Nucleus accumbens (tissue), 56 donors: ENCODE results near the gene DNAJC17.

Source experiments
- DNase-seq, 56 donors: peaks; one replicate each; lab custom pipeline; 2025; lab: John Stamatoyannopoulos, UW

Gene DNAJC17

DNA sequence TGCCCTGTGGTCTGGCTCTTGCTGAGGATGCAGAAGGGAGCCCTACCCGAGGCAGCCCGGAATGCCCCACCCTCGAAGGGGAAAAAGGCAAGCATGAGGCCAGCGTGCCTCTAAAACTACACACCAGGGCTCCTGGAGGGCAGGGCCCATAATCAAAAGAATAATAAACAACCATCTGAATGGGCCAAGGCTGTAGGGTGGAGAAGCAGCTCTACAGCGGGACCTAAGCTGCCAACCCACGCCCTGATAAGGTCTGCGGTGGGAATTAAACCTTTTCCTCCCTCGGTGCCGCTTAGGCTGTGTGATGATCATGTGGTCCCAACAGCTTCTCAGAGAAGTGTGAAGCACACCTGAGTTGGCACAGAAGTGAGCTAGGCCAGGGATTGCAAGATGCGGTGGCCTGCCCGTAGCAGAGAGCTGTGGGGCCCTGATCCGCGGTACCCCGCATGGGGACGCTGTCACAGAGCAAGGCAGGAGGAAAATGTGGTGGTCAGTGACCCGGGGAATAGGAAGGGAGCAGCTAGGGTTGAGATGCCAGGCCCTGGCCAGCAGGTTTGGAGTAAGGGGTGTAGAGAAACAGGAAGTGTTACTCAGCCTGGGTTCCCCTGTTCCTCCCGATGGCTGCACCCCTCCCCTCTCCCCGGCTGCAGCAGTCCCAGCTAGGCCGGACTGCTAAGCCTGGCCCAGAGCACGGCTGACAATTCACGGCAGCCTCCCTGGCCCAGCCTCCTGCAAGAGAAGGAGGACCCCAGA, 38.6 kb downstream of the DNAJC17 start:
- no peak for DNase-seq

DNA sequence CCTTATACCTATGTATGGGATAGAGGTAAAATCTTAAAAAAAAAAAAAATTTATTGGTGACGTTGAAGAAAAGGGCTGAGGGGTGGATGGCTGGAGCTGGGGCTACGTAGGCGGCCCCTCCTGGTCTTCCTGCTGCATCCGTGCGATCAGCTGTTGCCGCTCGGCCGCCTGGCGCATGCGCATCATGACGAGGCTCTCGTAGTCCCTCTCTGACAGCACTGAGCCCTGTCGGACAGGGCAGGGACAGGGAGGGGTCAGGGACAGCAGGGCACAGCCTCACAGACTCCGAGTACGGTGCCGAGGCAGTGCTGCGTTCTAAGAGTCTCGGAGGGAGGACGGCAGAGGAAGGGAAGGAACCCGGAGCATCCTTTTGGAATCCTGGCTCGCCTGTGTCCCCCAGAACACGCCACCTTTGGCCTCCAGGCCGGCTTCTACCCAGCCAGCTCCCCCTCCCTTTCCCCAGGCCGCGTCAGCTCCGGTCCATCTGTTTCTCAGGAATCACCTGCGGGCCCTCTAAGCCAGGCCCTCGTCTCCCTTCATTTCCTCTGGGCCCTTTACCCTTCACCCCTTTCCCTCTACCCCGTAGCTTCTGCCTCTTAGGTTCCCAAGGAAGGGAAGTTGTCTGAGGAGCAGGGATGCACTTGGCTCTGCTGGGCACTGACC, 39.3 kb downstream of the DNAJC17 start:
- no peak for DNase-seq

DNA sequence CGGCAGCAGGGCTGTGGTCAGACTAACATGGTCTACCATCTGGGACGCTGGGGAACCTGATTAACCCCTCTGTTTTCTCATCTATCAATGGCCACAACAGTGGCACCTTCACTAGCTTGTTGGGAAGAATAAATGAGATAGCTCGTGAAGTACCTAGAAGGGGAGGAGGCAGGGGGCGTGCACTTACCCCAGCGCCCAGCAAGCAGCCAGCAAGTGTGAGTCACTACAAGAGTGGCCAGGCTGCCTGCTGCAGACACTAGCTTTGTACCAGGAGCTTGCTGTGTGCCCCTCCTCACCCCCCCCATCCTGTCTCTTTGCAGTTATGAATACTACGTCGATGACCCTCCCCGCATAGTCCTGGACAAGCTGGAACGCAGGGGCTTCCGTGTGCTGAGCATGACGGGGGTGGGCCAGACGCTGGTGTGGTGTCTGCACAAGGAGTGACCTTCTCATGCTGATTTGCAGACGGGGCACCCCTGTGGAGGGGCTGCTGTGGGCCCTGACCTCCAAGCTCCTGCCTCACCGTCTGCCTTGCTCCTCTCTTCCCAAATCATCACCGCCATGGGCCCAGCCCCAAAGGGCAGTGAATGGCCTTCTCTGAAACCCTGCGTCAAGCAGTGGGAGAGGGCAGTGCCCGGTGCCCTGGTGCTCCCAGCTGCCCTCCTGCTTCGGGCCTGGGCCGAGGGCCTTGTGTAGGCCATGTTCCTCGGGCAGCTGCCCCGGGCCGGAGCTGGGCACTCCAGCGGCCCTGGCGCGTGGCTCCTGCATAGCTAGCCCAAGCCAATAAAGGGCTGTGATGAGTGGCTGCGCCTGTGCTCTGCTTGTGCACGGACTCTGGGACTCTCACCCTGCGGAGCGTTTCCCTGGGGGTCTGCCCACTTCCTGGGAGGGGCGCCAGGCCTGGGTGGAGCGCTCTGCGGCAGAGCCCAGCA, 40.1 kb downstream of the DNAJC17 start:
- no peak for DNase-seq

DNA sequence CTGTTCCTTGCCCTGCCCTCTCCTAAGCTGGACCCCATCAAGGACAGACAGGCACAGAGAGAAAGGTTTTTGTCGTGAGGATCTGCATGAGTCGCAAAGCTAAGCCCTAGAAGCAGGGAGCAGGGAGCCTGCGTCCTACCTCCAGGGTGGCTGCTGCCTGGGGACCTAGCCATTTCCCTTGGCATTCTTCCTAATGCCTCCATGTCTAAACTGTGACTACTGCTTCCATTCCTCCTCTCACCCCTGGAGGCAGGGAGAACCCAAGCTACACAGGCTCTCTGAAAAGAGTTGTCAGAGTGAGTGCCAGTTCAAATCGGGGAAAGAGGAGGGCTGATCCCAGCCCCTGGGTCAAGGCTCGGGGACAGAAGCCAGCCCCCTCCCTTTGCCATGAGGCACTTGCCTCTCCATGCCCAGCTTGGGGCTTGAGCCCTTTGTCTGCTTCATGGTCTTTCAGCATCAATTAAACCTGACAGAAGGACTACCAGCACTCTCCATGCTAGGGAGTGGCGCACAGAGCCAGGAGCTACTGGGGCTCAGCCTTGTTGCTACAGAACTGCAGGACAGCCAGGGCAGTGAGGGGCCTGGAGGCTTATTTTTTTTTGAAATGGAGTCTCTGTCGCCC, 41.0 kb downstream of the DNAJC17 start:
- DNase-seq, result no peak

DNA sequence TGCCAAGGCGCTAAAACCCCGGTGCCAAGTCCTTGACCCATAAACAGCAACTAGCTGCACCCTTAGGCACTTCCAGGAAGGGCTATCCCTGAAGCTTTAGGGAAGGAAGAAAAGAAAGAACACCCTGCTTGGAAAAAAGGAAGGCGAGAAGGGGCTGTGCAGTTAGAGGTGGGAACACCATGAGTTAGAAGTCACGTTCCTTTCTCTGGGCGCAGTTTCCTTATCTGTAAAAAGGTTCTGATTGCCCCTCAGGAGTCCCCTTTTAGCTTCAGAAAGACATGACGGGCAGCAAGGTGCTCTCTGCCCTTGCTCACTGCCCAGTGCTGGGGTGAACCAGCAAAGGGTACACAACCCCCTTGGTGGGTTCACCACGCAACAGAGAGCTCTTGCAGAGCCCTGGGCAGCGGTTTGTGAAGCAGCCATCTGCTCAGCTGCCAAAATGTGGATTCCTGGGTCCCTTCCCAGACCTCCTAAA, 42.6 kb downstream of the DNAJC17 start:
- no peak for DNase-seq

DNA sequence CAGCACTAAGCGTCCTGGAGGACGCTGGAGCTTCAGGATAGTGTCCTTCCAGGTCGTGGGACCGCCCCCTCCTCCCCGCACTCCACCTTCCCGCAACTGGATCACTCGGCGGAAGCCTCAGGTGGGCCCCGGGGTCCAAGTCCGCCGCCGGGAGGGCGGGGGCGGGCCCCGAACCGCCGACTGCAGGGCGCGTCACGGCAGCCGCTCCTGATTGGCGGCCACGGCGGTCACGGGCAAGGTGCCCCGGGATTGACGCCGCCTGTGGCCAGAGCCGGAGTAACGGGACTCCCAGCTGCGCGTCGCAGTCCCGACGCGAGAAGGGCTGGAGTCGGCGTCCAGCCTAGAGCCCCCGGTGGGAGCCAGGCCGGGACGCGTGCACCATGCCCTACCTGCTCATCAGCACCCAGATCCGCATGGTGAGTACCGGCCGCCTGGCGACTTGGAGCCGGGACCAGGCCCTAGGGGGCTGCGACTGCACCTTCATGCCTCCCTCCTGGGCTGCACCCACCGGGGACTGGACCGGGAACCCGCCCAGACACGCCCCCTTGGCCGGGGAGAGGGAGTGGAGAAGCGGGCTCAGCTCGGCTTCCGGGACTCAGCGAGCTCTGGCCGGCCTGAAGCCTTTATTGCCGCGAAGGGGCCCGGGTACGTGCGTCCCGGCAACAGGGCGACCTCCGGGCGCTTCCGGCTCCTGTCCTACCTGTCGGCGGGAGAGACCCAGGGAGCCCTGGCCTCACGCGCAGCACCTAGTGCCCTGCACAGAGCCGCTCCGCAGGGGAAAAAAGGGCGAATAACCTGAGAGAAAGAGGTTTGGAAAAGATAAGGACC, 43.3 kb downstream of the DNAJC17 start, which contains the start of gene GCHFR:
Gene GCHFR (plus strand): TSS at position 268 of the 828 bp plus-strand sequence. CDS start 113 bp downstream, at position 381.
- peak in 31 of 56 donors; percentile 7 to 64 (median 43) for DNase-seq

DNA sequence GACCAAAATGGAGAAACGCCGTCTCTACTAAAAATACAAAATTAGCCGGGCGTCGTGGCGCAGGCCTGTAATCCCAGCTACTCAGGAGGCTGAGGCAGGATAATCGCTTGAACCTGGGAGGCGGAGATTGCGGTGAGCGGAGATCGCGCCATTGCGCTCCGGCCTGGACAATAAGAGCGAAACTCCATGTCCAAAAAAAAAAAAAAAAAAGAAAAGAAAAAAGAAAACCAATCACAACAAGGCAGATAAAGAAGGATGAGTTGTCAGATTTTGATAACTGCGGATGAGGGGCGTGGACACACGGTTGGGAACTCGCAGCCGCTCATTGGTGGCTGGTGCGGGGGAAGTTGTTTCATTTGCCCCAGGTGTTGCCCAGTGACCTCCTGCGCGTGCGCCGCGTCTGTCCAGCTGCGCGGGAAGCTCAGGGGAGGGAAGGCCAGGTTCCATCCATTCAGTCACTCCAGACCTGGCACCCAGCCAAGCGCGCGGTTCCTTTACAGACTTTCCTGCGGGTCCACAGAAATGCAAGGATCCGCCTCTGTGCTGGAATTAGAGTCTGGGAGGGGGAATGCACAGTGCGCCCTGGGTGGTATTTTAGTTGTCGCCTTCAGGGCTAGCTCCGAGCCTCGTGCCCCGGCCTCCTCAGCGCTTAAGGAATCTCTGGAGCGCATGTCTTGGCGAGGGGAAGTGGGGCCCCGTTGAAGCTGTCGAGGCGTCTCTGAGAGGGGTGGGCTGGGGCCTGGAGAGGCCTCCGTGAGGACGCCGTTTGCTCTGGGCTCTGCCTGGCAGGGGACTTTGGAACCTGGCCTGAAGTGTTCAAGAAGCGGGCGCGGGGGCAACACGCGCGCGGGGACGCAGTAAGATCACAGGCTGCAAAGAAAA, 44.1 kb downstream of the DNAJC17 start:
- peak in 14 of 56 donors; percentile 8 to 64 (median 30) for DNase-seq

DNA sequence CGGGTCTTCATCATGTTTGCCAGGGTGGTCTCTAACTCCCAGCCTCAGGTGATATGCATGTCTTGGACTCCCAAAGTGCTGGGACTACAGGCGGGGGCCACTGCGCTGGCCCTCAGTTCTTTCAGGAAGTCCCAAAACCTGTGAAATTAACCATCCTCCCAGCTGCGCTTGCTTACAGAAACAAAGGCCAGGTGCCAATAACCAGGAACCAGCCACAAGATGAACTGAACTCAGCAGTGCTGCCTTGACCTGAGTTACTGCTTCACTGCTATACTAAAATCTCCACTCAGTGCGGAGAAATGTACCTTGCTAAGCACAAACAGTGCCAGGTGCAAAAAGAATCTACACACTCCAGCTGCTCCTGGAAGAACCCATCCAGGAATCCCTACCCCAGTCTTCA, 47.3 kb downstream of the DNAJC17 start:
- no peak for DNase-seq

DNA sequence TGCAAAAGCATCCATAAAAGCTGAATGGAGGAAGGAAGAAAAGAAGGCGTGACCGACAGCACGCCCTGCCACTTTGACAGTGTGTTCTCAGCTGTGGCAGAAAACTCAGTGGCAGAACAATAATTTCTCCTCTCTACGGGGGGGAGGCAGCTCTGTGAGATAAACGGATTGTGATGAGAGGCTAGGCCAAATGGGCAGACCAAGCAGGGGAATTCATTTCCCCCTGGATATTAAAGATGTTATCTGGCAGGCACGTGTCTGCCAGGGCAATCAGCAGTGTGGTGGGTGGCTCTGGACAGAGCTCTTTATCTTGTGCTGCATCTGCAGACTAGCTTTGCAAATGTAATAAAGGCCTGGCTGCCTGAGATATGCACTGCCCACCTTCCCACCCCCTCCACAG, 50.3 kb downstream of the DNAJC17 start:
- no peak for DNase-seq

DNA sequence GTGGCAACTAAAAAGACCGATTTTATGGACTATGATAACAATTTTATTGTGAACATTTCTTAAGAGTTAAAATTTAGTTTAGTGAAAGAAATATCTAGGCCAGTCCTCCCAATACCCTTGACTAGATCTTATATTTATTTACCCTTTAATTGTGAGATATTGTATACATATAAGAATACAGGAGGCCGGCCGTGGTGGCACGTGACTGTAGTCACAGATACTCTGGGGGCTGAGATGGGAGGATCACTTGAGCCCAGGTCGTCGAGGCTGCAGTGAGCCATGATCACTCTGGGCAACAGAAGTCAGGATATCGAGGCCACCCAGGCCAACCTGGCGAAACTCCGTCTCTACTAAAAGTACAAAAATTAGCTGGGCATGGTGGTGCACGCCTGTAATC, 51.5 kb downstream of the DNAJC17 start:
- DNase-seq, result no peak

DNA sequence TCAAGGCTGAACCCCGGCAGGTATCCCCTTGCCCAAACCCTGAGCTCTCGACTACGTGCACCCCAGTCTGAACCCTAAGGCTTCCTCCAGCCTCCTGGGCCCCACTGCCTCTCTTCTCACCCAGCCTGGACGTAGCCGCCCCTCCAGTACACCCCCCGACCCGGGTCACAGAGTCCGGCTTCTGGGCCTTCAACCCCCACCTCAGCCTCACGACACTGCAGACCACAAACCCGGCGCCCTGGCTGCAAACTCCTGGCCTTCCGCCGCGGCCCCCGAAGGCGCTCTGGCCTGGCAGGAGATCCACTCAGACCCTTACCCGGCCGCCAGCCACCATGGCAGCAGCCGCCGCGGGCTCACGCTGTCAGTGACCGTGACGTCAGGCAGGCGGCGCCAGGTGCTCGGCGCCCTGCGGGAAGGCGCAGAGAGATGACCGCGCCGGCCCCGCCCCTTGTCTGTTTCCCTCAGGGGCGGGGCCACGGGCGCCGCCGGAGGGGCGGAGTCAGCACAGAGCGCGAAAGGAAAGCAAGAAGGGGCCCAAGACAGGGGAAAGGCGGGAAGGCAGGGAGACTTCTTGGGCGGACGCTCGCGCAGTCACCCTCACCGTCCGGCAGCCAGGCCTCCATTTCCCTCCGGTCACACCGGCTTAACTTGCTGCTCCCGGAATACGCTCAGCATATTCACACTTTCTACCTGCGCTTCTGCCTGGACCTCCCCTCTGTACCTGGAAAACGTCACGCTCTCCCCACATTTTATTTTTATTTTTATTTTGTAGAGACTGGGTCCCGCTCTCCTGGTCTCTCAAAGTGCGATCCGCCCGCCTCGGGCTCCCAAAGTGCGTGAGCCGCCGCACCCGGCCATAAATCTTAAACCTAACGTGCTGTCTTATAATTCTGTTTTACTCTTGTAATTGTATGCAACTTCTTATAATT, 52.1 kb downstream of the DNAJC17 start, which contains the start of gene RMDN3:
Gene RMDN3 (minus strand): TSS at position 372 of the 929 bp plus-strand sequence. CDS start 471 bp downstream, outside the sequence.
- peak; percentile 28 to 95 (median 84) for DNase-seq

DNA sequence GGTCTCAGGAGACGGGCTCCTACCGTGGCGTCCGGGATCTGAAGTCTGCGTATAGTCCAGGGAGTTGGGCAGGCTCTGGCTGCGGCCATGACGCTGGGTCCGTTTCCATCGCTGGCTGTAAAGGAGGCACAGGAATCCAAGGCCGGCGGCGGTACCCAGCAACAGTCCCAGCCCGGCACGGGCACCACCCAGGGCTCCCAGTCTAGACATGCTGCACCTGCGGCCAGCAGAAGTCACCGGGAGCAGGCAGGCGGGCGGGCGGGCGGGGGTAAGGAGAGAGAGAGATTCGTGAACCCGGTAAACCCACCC, 52.7 kb downstream of the DNAJC17 start:
- peak in 2 of 56 donors; percentile 17 to 23 for DNase-seq

DNA sequence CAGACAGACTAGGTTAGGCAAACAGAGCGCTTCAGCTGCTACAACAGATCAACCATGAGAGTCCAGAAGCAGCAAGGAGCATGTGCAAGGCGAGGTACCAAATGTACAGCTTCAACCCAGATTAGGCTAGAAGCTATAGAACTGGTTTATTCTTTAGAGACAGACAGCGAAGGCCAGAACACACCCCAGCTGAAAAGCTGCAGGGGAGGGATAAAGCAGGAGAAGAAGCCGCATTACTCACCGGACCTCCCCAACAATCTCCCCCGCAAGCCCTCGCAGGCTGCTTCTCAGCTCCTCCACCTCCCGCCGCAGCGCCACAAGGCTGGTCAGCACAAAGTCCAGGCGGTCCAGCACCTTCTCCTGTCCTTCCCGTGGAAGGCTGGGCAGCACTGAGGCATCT, 55.5 kb downstream of the DNAJC17 start:
- DNase-seq, result no peak

DNA sequence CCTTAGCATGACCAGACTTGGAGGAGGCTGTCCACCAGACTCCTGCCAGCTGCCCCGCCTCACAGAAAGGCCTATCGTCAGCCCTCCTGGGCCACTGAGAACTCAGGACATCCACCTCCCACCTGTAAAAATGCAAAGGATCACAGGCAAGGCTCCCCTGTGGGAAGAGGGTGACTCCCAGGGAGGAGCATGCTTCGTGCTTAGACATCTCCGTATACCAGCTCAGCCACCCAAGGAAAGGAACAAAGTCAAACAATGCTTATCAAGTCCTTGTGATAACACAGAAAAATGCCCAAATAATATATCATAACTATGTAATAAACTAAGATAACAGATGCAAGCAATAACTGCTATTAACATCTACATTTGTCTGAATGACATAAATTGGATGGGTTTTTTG, 56.4 kb downstream of the DNAJC17 start:
- no peak for DNase-seq

DNA sequence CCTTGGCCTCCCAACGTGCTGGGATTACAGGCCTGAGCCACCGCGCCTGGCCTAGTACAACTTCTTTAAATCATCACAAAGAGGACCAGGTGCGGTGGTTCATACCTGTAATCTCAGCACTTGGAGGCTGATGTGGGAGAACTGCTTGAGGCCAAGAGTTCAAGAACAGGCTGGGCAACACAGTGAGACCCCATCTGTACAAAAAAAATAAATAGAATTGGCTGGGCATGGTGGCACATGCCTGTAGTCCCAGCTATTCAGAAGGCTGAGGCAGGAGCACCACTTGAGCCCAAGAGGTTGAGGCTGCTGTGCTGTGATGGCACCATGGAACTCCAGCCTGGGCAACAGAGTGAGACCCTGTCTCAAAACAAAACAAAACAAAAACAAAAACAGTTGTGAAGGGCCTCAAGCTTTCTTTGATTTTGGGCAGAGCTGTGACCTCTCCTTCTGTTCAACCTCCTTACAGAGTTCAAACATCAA, 58.1 kb downstream of the DNAJC17 start:
- no peak for DNase-seq

DNA sequence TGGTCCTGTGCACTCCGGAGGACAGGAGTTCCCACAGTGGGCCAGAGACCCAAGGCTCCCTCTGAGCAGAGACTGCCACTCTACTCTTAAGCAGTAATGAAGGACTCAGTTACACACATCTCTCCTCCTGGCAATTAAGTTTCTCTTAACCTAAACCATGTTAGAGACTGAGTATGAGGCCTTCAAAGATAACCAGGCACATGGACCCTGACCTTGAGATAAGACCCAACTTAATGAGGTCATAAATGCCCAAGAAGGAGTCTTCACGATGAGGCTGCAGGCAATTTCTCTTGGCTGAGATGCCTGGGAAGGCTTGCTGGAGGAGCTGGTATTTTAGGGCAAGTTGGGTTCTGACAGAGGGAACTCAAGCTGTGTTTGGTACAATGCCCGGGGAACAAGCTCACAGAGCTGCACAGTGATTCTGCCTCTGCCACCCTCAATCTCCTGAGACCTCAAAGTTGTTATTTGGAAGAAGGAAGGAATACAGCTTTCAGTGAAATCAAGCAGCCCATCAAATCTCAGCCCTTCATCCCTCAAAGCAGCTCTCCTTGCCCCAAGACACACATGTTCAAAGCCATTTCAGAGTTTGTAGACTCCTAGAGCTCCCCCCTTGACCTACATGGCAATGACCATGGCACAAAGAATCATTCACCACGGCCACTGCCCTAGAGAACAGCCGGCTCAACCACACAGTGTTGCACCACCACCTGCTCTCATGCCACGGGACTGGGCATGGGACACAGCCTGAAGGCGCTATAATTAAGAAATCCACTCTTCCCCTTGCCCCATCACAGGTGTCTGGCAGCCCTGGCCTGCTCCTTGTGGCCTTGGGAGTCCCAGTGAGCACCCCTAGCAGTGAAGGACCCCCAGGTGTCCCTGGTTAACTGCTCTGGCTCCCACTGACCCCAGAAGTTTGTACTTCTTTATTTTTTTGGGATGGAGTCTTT, 59.3 kb downstream of the DNAJC17 start:
- DNase-seq, result no peak
